Measurements from ENCODE around the gene CADPS2.
"Not testable (repeated sequence)": the region's sequence is repeated elsewhere in the genome, so short reads cannot be mapped to it uniquely, and the experiment has no call there.

- not testable (repeated sequence) for TF ChIP-seq CTCF, EZH2phosphoT487, EZH2 (IDR thresholded peaks at IDR 0.05)
These were observed 51.7 kb downstream of the CADPS2 start for GRCh38 chr7:122834571-122834942.

Data from neural progenitor cell (in vitro differentiated cells).